Upper lobe of left lung (tissue), 4 donors: Measurements from ENCODE around the gene SOX13.

Source experiments
- POLR2AphosphoS5 ChIP-seq, 2 donors: sonication (generic); formaldehyde crosslinking; IDR thresholded peaks; one replicate each; pipeline ENCODE4 v1.5.1; 2017; ENCODE audit warnings: antibody characterized with exemption in 2 of 2
- TF ChIP-seq, protein P1 (sequence below), 6 experiments: fragments of 450-650 bp in 4 of 6; fragments of 200-600 bp in 2 of 6; sonication (generic) in 2 of 6; IDR thresholded peaks; one replicate each; pipeline ENCODE4 v1.5.1; 2016 to 2019; ENCODE audit warnings: antibody characterized with exemption in 6 of 6

DNA sequence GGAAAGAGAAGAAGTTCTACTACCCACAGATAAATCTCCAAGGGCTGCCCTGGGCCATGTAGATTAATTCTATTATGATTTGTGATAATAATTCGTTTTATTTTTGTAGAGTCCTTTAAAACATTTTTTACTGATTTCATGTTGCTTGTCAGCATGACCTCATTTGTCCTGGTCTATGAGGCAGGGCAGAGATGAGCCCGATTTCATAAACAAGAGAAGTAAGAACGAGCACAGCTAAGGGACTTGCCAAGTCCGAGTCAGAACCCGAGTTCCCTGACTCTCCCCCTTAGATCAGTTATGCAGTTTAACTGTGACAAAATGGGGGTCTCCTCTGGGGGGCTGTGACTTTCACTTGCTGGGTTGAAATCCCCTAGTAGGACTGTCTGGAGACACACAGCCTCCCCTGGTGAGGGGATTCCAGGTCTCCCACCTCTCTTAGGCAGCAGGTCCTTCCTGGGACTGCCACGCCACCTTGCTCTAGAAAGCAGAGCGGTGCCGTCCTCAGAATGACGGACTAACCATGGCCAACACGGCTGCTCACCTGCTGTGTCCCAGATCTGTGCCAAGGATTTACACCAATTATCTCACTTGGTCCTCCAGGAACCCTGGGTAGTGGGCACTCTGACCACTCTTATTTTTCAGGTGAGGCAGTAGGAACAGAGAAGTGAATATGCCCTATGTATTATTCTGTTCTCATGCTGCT lies 31.0 kb upstream of the SOX13 start:
- TF ChIP-seq POLR2AphosphoS5 (IDR thresholded peaks at IDR 0.05): no peak
- TF ChIP-seq, protein P1, sequence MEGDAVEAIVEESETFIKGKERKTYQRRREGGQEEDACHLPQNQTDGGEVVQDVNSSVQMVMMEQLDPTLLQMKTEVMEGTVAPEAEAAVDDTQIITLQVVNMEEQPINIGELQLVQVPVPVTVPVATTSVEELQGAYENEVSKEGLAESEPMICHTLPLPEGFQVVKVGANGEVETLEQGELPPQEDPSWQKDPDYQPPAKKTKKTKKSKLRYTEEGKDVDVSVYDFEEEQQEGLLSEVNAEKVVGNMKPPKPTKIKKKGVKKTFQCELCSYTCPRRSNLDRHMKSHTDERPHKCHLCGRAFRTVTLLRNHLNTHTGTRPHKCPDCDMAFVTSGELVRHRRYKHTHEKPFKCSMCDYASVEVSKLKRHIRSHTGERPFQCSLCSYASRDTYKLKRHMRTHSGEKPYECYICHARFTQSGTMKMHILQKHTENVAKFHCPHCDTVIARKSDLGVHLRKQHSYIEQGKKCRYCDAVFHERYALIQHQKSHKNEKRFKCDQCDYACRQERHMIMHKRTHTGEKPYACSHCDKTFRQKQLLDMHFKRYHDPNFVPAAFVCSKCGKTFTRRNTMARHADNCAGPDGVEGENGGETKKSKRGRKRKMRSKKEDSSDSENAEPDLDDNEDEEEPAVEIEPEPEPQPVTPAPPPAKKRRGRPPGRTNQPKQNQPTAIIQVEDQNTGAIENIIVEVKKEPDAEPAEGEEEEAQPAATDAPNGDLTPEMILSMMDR (IDR thresholded peaks at IDR 0.05): no peak
